ENCODE results near the gene CAPN9.
"Not testable (repeated sequence)": the region's sequence is repeated elsewhere in the genome, so short reads cannot be mapped to it uniquely, and the experiment has no call there.

Gene CAPN9

DNA sequence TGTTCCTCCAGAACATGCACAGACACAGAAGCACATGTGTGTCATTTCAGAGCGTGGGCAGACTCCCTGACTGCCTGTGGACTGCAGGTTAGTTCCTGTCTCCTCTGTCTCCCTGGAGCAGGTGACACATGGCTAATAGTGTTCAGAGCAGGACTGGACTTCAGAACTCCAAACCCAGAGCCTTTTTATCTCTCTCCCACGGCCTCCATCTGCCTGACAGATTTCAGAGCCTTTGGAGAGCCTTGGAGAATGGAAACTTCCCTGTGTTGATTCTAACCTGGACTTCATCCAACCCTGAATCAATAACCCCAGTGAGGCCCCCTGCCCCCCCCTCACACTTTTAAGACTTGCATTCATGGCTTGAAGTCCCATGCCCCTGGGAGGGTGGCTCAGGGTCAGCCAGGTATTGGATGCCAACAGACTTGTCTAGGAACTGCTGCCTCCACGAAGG is 76.8 kb downstream of the CAPN9 start:
- DNase-seq (ENCODE audit: low read depth in 3 of 3) = no peak

GRCh38 chr1:230824551-230824918 is 77.3 kb downstream of the CAPN9 start:
- DNase-seq (ENCODE audit: low read depth in 3 of 3) = no peak

DNA sequence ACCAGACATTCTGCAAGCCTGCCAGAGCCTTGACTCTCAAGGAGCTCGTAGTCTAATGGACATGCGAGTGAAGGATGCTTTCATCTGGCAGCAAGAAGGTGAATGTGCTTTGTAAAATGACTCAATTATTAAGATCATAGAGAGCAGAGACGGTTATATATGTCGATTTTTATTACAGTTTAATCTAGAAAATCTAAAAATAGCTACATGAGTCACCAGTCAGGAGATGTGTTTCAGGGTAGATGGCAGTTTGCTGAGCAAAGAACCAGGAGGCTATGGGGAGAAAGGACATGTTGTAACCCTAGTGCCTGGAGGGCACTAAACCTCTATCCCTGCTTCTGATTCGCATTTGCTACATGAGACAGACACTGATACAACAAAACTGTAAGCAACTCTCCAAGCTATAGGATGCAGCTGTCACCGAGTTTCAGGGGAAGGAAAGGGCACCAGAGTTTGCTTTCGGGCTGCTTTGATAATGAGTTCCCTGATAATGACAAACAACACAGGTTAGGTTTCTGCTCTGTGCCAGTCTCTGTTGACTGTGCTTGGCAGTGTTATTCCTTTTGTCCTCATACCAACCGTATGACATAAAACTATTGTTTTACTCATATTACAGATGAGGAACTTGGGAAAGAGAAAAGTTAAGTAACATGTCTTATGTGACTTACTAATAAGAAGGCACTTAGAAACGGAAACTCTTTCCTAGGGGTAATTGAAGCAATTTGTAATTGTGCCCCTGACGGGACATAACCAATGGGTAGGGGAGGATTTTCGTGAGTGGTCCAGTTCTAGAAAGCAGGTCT is 77.9 kb downstream of the CAPN9 start:
- no peak for DNase-seq (ENCODE audit: low read depth in 3 of 3)

GRCh38 chr1:230825761-230826160 is 78.6 kb downstream of the CAPN9 start:
- DNase-seq (ENCODE audit: low read depth in 3 of 3) = no peak

DNA sequence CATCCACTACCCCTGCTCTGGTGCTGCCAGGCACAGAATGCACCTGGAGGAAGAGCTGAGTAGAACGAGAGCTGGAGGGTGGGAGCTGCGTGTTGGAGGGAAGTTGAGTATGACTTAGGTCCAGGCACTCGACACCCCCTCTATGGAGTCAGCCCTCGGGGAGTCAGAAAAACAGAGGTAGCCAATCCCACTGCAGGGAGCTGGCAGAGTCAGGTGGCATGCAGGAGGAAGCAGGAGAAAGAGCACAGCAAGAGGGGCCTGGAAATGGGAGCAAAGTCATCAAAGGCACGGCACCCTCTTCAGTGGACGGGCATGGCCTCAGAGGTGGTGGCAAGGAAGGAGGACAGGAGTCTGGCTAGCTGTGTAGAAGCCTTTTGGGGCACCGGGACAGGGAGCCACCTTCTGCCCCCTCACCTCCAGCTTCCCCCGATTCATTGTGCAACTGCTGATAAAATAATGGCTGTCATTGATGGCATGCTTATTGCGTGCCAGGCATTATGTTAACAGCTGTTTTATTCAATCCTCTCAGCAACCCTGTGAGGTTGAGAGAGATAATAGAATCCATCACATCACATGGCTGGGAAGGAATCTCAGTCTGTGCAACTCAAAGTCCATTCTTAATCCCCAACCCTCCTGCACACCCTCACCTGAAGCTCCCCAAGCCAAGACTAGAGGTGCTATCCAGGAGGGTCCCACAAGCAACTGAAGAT is 79.1 kb downstream of the CAPN9 start:
- no peak for DNase-seq (ENCODE audit: low read depth in 3 of 3)

- no peak for DNase-seq (ENCODE audit: low read depth in 3 of 3)
These were observed 80.0 kb downstream of the CAPN9 start for GRCh38 chr1:230827081-230827681.

DNA sequence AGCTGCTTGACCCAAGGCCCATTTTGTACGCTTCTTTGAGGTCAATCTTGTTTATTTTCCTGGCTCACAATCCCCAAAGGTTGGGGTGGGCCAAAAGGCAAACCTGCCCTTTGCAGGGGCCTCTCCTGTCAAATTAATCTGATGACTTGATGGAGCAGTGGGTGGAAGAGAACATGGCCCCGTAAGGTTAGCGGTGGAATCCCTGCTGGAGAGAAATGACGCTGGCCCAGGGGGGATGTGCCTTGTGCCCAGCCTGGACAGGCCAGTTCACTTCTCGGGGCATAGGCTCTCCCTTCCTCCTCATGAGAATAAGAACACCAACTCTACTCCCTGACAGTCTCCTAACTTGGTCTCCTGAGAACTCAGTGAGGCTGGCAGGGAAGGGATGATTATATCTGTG is 80.6 kb downstream of the CAPN9 start:
- DNase-seq (ENCODE audit: low read depth in 3 of 3) = no peak

- no peak for DNase-seq (ENCODE audit: low read depth in 3 of 3)
These were observed 81.2 kb downstream of the CAPN9 start for GRCh38 chr1:230828421-230828820.

GRCh38 chr1:230831771-230832170 is 84.6 kb downstream of the CAPN9 start:
- no peak for DNase-seq (ENCODE audit: low read depth in 3 of 3)

DNA sequence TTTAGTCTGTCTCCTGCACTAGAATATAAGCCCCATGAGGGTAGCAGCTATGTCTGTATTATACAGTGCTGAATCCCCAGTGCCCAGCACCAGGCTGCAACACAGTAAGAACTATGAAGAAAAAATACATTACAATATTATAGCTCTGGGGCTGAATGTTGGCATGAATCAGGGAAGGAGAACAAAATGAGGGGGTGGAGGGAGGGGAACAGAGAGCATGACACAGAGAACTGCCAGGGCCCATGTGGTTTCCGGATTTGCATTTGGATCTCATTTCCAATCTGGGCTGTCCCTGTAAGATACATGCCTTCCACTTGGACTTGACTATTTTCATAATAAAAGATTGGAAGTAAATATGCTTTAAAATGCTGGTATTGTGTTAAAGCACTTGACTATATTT is 85.3 kb downstream of the CAPN9 start:
- DNase-seq (ENCODE audit: low read depth in 3 of 3) = no peak

DNA sequence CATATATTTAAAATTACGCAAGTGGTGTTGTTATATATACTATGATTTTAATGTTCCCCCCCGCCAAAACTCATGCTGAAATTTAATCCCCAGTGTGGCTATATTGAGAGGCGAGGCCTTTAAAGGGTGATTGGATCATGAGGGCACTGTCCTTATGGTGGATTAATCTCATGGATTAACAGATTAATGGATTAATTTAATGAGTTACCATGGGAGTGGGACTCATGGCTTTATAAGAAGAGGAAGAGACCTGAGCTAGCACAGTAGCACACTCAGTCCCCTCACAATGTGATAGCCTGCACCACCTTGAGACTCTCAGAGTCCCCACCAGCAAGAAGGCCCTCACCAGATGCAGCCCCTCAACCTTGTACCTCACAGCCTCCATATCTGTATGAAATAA is 86.3 kb downstream of the CAPN9 start:
- DNase-seq (ENCODE audit: low read depth in 3 of 3) = no peak

DNA sequence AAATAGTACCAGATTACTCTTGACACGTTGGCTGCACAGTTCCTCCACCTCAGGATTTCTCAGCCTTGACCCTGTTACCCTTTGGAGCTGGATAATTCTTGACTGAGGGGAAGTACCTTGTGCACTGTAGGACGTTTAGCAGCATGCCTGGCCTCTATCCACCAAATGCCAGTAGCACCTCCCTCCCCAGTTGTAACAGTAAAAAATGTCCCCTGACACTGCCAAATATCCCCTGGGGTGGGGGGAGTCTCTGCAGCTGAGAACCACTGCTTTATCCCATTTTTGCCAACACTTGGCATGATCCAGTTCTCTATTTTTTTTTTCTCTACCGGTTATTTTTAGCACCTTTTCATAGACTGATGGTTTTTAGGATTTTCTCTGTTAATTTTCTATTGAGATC is 87.1 kb downstream of the CAPN9 start:
- DNase-seq (ENCODE audit: low read depth in 3 of 3) = no peak

DNA sequence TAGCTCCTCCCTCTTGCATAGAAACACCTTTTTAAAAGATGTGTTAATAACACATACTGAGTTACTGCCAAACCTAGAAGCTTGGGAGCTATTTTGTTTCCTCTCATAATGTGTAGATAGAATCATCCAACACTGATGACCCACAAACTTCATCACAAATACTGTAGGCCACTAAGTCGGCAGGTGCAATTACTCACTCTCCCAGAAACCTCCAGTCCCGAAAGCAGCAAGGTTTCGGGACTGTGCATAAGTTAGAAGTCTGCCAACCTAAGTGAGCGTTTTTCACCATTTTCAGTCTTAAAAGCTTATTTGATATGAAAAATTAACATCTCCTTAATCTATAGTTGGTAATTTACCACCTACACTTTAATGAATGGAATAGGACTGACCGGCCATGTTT is 89.2 kb downstream of the CAPN9 start:
- no peak for DNase-seq (ENCODE audit: low read depth in 3 of 3)

- no peak for DNase-seq (ENCODE audit: low read depth in 3 of 3)
These were observed 89.6 kb downstream of the CAPN9 start for GRCh38 chr1:230836793-230837192.

DNA sequence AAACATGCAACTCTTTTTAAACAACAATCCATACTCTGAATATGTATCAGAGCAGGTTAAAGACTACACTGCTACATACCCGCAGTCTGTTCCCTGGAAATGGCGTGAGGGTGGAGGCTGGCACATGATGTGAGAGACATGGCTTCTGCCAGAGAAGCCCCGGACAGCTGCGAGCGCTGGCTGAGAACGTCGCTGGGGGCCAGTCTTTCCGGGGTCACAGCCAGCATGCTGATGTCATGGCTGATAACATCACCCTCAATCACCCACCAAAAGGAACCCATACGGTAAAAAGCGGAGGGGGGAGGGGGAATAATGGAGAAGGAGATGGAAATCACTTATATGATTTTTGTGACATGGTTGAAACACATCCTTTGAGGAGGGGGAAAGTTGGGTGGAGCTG is 92.0 kb downstream of the CAPN9 start:
- no peak for DNase-seq (ENCODE audit: low read depth in 3 of 3)

- no peak for DNase-seq (ENCODE audit: low read depth in 3 of 3)
These were observed 95.6 kb downstream of the CAPN9 start for GRCh38 chr1:230842801-230843200.

GRCh38 chr1:230843503-230844309 is 96.5 kb downstream of the CAPN9 start:
- no peak for DNase-seq (ENCODE audit: low read depth in 3 of 3)

DNA sequence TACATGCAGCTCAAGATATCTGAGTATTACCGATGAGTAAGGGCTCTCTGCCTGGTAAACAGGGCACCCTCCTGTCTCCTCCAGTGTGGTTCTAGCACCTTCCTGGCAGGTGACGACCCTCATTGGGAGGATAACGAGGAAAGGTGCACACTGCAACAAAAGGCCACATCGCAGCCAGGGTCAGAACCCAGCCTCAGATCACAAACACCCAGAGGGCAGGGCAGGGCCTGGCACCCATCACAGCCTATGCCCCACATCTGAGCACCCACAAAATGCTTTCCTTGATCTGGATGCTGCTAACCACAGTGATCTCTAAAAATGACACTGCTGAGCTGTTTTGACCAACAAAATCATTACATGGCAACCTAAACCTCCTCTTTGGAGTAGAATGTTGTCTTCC is 97.4 kb downstream of the CAPN9 start:
- no peak for DNase-seq (ENCODE audit: low read depth in 3 of 3)

DNA sequence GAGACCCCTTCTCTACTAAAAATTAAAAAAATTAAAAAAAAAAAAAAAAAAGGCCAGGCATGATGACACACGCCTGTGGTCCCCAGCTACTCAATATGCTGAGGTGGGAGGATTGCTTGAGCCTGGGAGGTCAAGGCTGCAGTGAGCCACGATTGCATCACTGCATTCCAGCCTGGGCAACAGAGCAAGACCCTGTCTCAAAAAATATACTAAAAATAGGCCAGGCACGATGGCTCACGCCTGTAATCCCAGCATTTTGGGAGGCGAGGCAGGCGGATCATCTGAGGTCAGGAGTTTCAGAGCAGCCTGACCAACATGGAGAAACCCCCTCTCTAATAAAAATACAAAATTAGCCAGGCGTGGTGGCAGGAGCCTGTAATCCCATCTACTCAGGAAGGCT is 98.0 kb downstream of the CAPN9 start:
- not testable (repeated sequence) for DNase-seq (ENCODE audit: low read depth in 3 of 3)

- DNase-seq (ENCODE audit: low read depth in 3 of 3) = no peak
These were observed 101.0 kb downstream of the CAPN9 start for GRCh38 chr1:230848235-230848634.

- no peak for DNase-seq (ENCODE audit: low read depth in 3 of 3)
These were observed 102.5 kb downstream of the CAPN9 start for GRCh38 chr1:230849451-230850224.
